Measurements from ENCODE around the gene CYSTM1.
"Not testable (repeated sequence)": the region's sequence is repeated elsewhere in the genome, so short reads cannot be mapped to it uniquely, and the experiment has no call there.

CYSTM1 gene

GRCh38 chr5:140150201-140150600 is 24.8 kb upstream of the CYSTM1 start:
- DNase-seq (ENCODE audit: low read depth), result no peak

GRCh38 chr5:140151144-140152021 is 23.6 kb upstream of the CYSTM1 start:
- no peak for DNase-seq (ENCODE audit: low read depth)

- no peak for DNase-seq (ENCODE audit: low read depth)
These were observed 22.7 kb upstream of the CYSTM1 start for GRCh38 chr5:140152022-140152999.

GRCh38 chr5:140153255-140153654 is 21.7 kb upstream of the CYSTM1 start:
- DNase-seq (ENCODE audit: low read depth), result no peak

- no peak for DNase-seq (ENCODE audit: low read depth)
These were observed 21.1 kb upstream of the CYSTM1 start for GRCh38 chr5:140153905-140154304.

- DNase-seq (ENCODE audit: low read depth), result not testable (repeated sequence)
These were observed 20.1 kb upstream of the CYSTM1 start for GRCh38 chr5:140154710-140155381.

- peak; percentile 69 for DNase-seq (ENCODE audit: low read depth)
These were observed 17.8 kb upstream of the CYSTM1 start for GRCh38 chr5:140157032-140157781.

- no peak for DNase-seq (ENCODE audit: low read depth)
These were observed 15.7 kb upstream of the CYSTM1 start for GRCh38 chr5:140159014-140159927.

GRCh38 chr5:140162275-140162674 is 12.7 kb upstream of the CYSTM1 start:
- DNase-seq (ENCODE audit: low read depth), result no peak

GRCh38 chr5:140162781-140163180 is 12.2 kb upstream of the CYSTM1 start:
- DNase-seq (ENCODE audit: low read depth), result no peak

GRCh38 chr5:140165101-140165922 is 9.7 kb upstream of the CYSTM1 start:
- no peak for DNase-seq (ENCODE audit: low read depth)

GRCh38 chr5:140165923-140166270 is 9.1 kb upstream of the CYSTM1 start:
- DNase-seq (ENCODE audit: low read depth), result no peak

- no peak for DNase-seq (ENCODE audit: low read depth)
These were observed 8.1 kb upstream of the CYSTM1 start for GRCh38 chr5:140166911-140167310.

GRCh38 chr5:140168371-140168770 is 6.6 kb upstream of the CYSTM1 start:
- no peak for DNase-seq (ENCODE audit: low read depth)

- DNase-seq (ENCODE audit: low read depth), result no peak
These were observed 5.6 kb upstream of the CYSTM1 start for GRCh38 chr5:140169410-140169809.

- DNase-seq (ENCODE audit: low read depth), result no peak
These were observed 2.5 kb upstream of the CYSTM1 start for GRCh38 chr5:140172483-140172882.

GRCh38 chr5:140174014-140174413 is 974 bp upstream of the CYSTM1 start:
- DNase-seq (ENCODE audit: low read depth), result no peak

GRCh38 chr5:140175367-140176030 is 511 bp downstream of the CYSTM1 start:
- DNase-seq (ENCODE audit: low read depth), result peak; percentile 43

- no peak for DNase-seq (ENCODE audit: low read depth)
These were observed 1.0 kb downstream of the CYSTM1 start for GRCh38 chr5:140176031-140176387.
